PFSK-1 (cell line): ENCODE data around the gene TXNDC8.

ENCODE experiments used
- FOXP2 ChIP-seq: optimal IDR thresholded peaks from 2 replicates; pipeline ENCODE3; 2011; ENCODE audit warnings: borderline replicate concordance, control low read depth, inconsistent platforms; ENCODE audit not compliant: insufficient read depth; ENCODE audit errors: extremely low read length, extremely low read depth
- POLR2AphosphoS5 ChIP-seq: IDR thresholded peaks from 2 replicates; pipeline ENCODE4 v1.6.1; 2012; ENCODE audit warnings: low read depth, mild to moderate bottlenecking, control low read depth, low read length, moderate library complexity
- REST ChIP-seq, 2 experiments: IDR thresholded peaks; 2 replicates each; pipeline versions ENCODE4 v1.6.1 to v1.8.0; 2011 to 2012; ENCODE audit warnings: low read depth in 2 of 2, low read length in 2 of 2, control low read depth in 1 of 2, inconsistent platforms in 1 of 2, mild to moderate bottlenecking in 1 of 2, moderate library complexity in 1 of 2; ENCODE audit not compliant: insufficient read depth in 1 of 2
- SIN3A ChIP-seq: IDR thresholded peaks from 2 replicates; pipeline ENCODE4 v1.6.1; 2012; ENCODE audit warnings: mild to moderate bottlenecking, low read length, moderate library complexity, borderline replicate concordance; ENCODE audit not compliant: insufficient read depth
- TAF1 ChIP-seq: IDR thresholded peaks from 2 replicates; pipeline ENCODE4 v1.6.1; 2012; ENCODE audit warnings: low read length, control low read depth, borderline replicate concordance; ENCODE audit not compliant: insufficient read depth

Gene TXNDC8

GRCh38 chr9:110330484-110331105 is 7.1 kb downstream of the TXNDC8 start:
- TF ChIP-seq TAF1 (no peak), SIN3A (no peak), POLR2AphosphoS5 (no peak), REST (IDR thresholded peaks at IDR 0.05; ENCODE audit: insufficient read depth in 1 of 2, low read depth in 2 of 2, low read length in 2 of 2) (no peak), FOXP2 (no peak)

- TF ChIP-seq POLR2AphosphoS5, result no peak
- TF ChIP-seq FOXP2, result no peak
- TF ChIP-seq TAF1, result no peak
- TF ChIP-seq REST (IDR thresholded peaks at IDR 0.05; ENCODE audit: insufficient read depth in 1 of 2, low read depth in 2 of 2, low read length in 2 of 2), result no peak
- TF ChIP-seq SIN3A, result no peak
These were observed 7.9 kb downstream of the TXNDC8 start for GRCh38 chr9:110329639-110330230.

GRCh38 chr9:110328763-110329162 is 8.9 kb downstream of the TXNDC8 start:
- TF ChIP-seq REST (IDR thresholded peaks at IDR 0.05; ENCODE audit: insufficient read depth in 1 of 2, low read depth in 2 of 2, low read length in 2 of 2) (no peak), TAF1 (no peak), SIN3A (no peak), FOXP2 (no peak), POLR2AphosphoS5 (no peak)

- TF ChIP-seq SIN3A (no peak), TAF1 (no peak), REST (IDR thresholded peaks at IDR 0.05; ENCODE audit: insufficient read depth in 1 of 2, low read depth in 2 of 2, low read length in 2 of 2) (no peak), POLR2AphosphoS5 (no peak), FOXP2 (no peak)
These were observed 9.9 kb downstream of the TXNDC8 start for GRCh38 chr9:110327716-110328115.
